ENCODE data around the gene SUN5.

SUN5 gene

GRCh38 chr20:33024609-33025317, 20.5 kb upstream of the SUN5 start:
- no peak for TF ChIP-seq CTCF (IDR thresholded peaks at IDR 0.05)

DNA sequence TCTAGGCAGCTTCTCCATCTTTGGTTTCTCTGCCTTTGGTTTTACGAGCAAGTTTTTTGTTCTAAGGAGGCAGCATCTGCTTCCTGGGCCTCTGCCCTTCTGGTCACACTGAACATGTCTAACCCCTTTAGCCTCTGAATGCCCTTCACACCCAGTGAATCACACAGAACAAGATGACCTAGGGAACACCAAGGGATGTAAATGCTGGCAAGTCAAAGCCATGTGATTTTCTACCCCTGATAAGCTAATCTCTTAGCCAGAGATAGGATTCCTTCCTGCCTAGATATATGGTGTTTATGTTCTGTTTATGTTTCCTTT, 20.0 kb upstream of the SUN5 start:
- TF ChIP-seq CTCF (IDR thresholded peaks at IDR 0.05), result no peak

GRCh38 chr20:33023439-33024242, 19.4 kb upstream of the SUN5 start:
- TF ChIP-seq CTCF (IDR thresholded peaks at IDR 0.05), result no peak

DNA sequence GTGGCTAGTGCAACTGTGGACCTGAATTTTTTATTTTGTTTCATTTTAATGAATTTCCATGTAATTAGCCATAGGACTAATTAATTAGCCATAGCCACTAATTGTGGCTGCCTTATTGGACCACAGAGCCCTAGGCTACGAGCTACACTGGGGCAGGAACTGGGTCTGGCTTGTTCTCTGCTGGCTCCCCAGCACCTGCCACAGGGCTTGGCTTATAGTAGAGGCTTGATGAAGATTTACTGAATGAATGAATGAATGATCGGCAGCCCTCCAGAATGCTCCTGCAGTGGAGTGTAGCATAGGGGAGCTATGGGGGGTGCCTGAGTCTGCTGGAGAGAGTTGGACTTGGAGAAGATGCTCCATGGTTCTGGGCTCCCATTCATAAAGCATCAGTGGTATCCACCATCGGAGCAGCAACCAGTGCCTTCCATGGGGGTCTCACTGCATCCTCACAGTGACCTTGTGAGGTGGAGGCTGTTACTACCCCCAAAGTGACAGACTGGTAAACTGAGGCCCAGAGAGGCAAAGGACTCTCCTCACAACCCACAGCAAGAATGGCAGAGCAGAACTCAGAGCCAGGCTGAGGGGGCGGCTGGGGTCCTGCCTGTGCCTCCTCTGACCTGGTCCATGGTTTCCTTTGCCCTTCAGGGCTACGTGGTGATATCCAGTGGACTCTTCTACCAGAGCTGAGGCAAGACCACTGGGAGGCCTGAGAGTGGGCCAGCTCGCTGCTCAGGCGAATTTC, 18.6 kb upstream of the SUN5 start:
- TF ChIP-seq CTCF (IDR thresholded peaks at IDR 0.05), result no peak

DNA sequence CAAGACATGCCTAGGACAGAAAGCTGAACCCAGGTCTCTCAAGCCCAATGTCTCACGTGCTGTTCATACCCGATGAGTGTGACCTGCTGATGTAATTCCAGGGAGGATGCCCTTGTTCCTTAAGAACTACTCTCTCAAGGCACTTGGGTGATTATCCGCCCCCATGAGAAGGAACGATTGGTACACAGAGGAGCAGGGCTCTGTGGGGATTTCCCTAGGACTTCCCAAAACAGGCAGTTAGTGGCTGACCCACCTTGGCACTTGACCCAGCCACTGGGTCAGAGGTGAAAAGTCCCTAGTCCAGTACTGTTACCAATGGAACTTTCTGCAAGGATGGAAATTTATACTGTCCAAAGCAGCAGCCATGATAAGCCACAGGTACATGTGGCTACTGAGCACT, 18.1 kb upstream of the SUN5 start:
- no peak for TF ChIP-seq CTCF (IDR thresholded peaks at IDR 0.05)

- TF ChIP-seq CTCF (IDR thresholded peaks at IDR 0.05), result no peak
These were observed 17.6 kb upstream of the SUN5 start for GRCh38 chr20:33021879-33022278.

DNA sequence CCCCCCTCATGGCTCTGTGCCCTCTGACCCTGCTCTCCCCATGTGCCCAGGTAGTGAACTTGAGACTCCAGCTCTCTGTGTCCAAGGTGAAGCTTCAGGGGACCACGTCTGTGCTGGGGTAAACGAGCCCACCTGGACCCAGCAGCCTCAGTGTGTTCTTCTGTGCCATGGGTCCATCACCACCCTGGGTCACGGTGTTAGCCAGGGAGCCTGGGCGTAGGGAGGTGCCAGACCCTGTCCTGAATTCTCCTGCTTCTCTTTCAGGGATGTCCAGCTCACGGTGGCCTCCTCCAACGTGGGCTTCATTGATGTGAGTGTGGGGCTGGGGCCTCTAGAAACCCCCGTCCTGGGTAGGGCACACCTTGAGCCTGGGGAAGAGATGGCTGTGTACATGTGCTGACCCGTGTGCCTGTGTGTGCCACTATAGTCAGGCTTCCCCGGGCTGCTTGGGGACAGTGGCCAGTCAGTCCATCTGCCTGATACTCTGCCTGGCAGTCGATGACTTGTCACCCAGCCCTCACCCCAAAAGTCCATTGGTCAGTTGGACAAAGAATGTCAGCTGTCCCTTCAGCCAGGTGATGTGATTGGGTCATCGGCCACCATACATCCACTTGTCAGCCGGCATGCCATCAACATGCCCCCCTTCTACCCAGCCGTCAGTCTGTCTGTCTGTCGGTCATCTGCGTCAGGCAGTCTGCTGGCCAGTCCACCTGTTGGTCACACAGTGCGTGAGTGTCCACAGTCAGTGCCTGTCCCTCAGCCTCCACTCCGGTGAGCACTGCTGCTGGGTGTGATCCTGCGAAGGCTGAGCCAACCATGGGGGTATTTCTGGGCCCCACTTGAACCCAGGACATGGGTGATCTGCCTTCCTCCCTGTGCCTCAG, 16.3 kb upstream of the SUN5 start:
- TF ChIP-seq CTCF (IDR thresholded peaks at IDR 0.05), result no peak
